ENCODE measurements around the gene ENGASE.

DNA sequence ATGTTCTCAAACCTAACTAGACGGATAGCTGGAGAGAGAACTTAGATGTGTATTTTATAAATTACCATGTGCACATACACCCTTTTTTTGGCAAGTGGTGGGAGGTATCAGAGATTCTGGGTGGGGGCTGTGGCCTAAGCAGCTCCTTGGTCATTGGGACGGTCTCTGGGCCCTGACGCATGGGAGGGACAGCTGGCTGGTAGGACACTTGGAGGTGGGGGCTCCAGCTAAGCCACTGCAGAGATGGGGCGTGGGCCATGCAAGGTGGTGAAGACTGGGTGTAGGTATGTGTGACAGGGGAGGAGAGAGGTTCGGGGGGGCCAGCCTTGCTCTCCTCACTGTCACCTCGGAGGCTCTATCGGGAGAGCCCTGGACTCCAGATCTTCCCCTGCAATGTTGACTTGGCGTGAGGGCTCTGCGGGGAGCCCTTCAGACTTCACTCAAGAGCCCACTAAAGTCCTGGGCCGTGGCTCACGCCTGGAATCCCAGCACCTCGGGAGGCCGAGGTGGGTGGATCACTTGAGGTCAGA is 33.5 kb upstream of the ENGASE start:
- TF ChIP-seq, protein P1, sequence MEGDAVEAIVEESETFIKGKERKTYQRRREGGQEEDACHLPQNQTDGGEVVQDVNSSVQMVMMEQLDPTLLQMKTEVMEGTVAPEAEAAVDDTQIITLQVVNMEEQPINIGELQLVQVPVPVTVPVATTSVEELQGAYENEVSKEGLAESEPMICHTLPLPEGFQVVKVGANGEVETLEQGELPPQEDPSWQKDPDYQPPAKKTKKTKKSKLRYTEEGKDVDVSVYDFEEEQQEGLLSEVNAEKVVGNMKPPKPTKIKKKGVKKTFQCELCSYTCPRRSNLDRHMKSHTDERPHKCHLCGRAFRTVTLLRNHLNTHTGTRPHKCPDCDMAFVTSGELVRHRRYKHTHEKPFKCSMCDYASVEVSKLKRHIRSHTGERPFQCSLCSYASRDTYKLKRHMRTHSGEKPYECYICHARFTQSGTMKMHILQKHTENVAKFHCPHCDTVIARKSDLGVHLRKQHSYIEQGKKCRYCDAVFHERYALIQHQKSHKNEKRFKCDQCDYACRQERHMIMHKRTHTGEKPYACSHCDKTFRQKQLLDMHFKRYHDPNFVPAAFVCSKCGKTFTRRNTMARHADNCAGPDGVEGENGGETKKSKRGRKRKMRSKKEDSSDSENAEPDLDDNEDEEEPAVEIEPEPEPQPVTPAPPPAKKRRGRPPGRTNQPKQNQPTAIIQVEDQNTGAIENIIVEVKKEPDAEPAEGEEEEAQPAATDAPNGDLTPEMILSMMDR (IDR thresholded peaks at IDR 0.05; ENCODE audit: low read length): no peak
- no peak for TF ChIP-seq EZH2 (IDR thresholded peaks at IDR 0.05; ENCODE audit: borderline replicate concordance, low read length)

Data from OCI-LY1 (cell line).